A673 (cell line): Measurements from ENCODE around the gene SDK1. TPM values are rescaled to one million over a fixed set of nuclear protein-coding genes. Genes with fewer than 3 reads are reported as not detected.

Experiments used
- BruUV-seq: library from RNA; stranded (reverse); fragments of 400-500 nt; replicated peaks from 2 replicates; lab custom pipeline; 2021; lab: Mats Ljungman, UMichigan
- CTCF ChIA-PET: fragments of 300-600 bp; sonication (Branson Sonifier 250); formaldehyde crosslinking; loops from one replicate; lab custom pipeline; 2022; ENCODE audit warnings: antibody characterized with exemption; lab: Charles Lee
- POLR2A ChIA-PET: fragments of 300-600 bp; sonication (Branson Sonifier 250); formaldehyde crosslinking; loops from one replicate; lab custom pipeline; 2022; ENCODE audit warnings: antibody characterized with exemption; ENCODE audit not compliant: low non-redundant PET; lab: Charles Lee
- DNase-seq: peaks from one replicate; pipeline ENCODE4 v3.0.0-alpha.2; 2015; ENCODE audit warnings: low spot score
- H3K27ac ChIP-seq: fragments of 200-600 bp; sonication (generic); 2 replicates; pipeline ENCODE4 v1.5.1; 2016; ENCODE audit warnings: mixed run types, low read depth, mild to moderate bottlenecking, mixed read lengths, antibody characterized with exemption, low read length; ENCODE audit not compliant: poor library complexity, severe bottlenecking
- H3K27me3 ChIP-seq: fragments of 200-600 bp; sonication (generic); replicated peaks from 2 replicates; pipeline ENCODE4 v1.6.1; 2017; ENCODE audit warnings: mixed run types, low read depth, mild to moderate bottlenecking, mixed read lengths, antibody characterized with exemption, low read length; ENCODE audit not compliant: insufficient read depth, poor library complexity
- H3K36me3 ChIP-seq: fragments of 200-600 bp; sonication (generic); 2 replicates; pipeline ENCODE4 v1.6.1; 2016; ENCODE audit warnings: mixed run types, mild to moderate bottlenecking, mixed read lengths, antibody characterized with exemption, low read length; ENCODE audit not compliant: insufficient read depth, poor library complexity, severe bottlenecking
- H3K4me1 ChIP-seq: fragments of 200-600 bp; sonication (generic); 2 replicates; pipeline ENCODE4 v1.6.1; 2017; ENCODE audit warnings: mixed run types, mild to moderate bottlenecking, mixed read lengths, antibody characterized with exemption, low read length; ENCODE audit not compliant: insufficient read depth, poor library complexity, severe bottlenecking
- H3K4me3 ChIP-seq: fragments of 200-600 bp; sonication (generic); 2 replicates; pipeline ENCODE4 v1.5.1; 2016; ENCODE audit warnings: low read depth, mixed run types, mild to moderate bottlenecking, mixed read lengths, low read length; ENCODE audit not compliant: poor library complexity, severe bottlenecking
- H3K9me3 ChIP-seq: fragments of 200-600 bp; sonication (generic); 2 replicates; pipeline ENCODE4 v1.6.1; 2016; ENCODE audit warnings: mixed run types, low read depth, mild to moderate bottlenecking, mixed read lengths, antibody characterized with exemption, low read length; ENCODE audit not compliant: poor library complexity, severe bottlenecking
- CTCF ChIP-seq: fragments of 300-800, 200-600 bp; sonication (generic); conservative IDR thresholded peaks from 2 replicates; pipeline ENCODE4 v1.5.1; 2017; ENCODE audit warnings: low read depth, mild to moderate bottlenecking, antibody characterized with exemption, low read length, moderate library complexity, mixed read lengths
- EZH2 ChIP-seq: fragments of 200-600 bp; sonication (generic); IDR thresholded peaks from 2 replicates; pipeline ENCODE4 v1.6.1; 2017; ENCODE audit warnings: borderline replicate concordance, low read depth, mild to moderate bottlenecking, mixed read lengths, antibody characterized with exemption, low read length; ENCODE audit not compliant: poor library complexity, severe bottlenecking
- intact Hi-C: fragments of 100-400 bp; cut with micrococcal nuclease; formaldehyde crosslinking; loops from one replicate; pipeline ENCODE4 v1.10.0; 2022; ENCODE audit not compliant: unreplicated experiment
- total RNA-seq: library from RNA; stranded (reverse); gene quantifications from 2 replicates; pipeline ENCODE4 v1.2.3, GENCODE V29; 2021

Gene SDK1
- total RNA-seq, 1 experiment from 2014 or later = 14.7 TPM

GRCh38 chr7:3732395-3733005 lies 431.4 kb downstream of the SDK1 start:
- Histone ChIP-seq H3K27ac (no peak overlapping the region), H3K36me3 (no peaks in the 10 kb centered on the region), H3K4me3 (no peak overlapping the region), H3K9me3 (peaks cover under 1% of the 10 kb centered on the region), H3K27me3 (no peaks in the 10 kb centered on the region), H3K4me1 (no peaks in the 10 kb centered on the region)
- ChIA-PET POLR2A (no interaction called here), CTCF (no interaction called here)
- intact Hi-C loops = no loop called here
- no TSS peak for BruUV-seq
- DNase-seq = no peak
- no peak for TF ChIP-seq EZH2
- no peak for TF ChIP-seq CTCF

DNA sequence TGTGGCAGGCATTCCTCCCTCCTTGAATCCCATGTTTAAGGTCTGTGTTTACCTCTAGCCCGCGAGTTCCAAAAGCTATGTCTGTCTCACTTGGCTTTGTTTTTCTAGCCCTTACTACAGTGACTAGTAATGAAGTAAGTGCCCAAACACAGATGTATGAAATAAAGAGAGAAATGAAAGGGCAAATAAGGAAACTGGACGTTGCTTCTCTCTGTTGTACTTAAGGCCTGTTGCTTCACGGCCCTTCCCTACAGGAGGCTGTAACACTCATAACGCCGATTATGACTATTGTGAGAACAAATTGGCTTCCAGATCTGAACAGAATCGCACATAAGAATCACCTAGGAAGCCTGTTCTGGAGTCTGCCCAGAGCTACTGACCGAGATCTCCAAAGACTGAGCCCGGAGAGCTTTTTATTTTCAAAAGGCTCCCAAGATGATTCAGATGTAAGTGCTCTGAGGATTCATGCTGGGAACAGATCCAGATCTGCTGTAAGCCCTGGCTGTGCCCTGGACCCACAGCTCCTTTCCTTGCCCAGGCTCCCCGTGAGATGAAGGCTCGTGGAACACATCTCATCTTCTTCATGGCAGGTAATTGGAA lies 432.6 kb downstream of the SDK1 start:
- POLR2A ChIA-PET = interaction anchor here (0.6 kb wide), 1 partner anchor 703 kb away, joined by 4 read pairs; no protein-coding TSS in a partner anchor
- H3K4me3 ChIP-seq = no peak overlapping the region
- TF ChIP-seq EZH2 = no peak
- TF ChIP-seq CTCF = no peak

DNA sequence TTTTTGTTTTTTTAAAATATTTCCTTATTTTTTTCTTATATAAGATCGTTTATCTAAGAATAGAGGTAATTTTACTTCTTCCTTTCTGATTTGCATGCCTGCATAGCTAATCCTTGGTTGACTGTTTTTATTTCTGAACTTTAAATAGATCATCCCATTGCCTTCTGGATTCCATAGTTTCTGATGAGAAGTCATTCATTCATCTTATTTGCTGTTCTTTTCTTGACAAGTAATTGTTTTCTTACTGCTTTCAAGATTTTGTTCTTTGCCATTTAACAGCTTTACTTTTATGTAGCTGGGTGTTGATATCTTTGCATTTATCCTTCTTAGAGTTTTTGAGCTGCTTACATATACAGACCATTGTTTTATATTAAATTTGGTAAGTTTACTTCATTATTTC lies 437.9 kb downstream of the SDK1 start:
- ChIA-PET CTCF (no interaction called here), POLR2A (no interaction called here)
- Histone ChIP-seq H3K36me3 (no peaks in the 10 kb centered on the region), H3K4me3 (no peak overlapping the region), H3K9me3 (peaks cover 24% of the 10 kb centered on the region), H3K27ac (no peak overlapping the region), H3K4me1 (no peaks in the 10 kb centered on the region), H3K27me3 (no peaks in the 10 kb centered on the region)
- DNase-seq = no peak
- TF ChIP-seq CTCF (no peak), EZH2 (no peak)
- intact Hi-C loops = no loop called here
- BruUV-seq = no TSS peak

More for the DNA sequence above, 432.6 kb downstream of the SDK1 start:
- Histone ChIP-seq H3K36me3 (no peaks in the 10 kb centered on the region), H3K27ac (no peak overlapping the region), H3K27me3 (no peaks in the 10 kb centered on the region), H3K4me1 (no peaks in the 10 kb centered on the region), H3K9me3 (peaks cover 11% of the 10 kb centered on the region)
- intact Hi-C loops = no loop called here
- CTCF ChIA-PET = no interaction called here
- no TSS peak for BruUV-seq
- no peak for DNase-seq
